ENCODE measurements around the gene AP3B2.
"Not testable (repeated sequence)": the region's sequence is repeated elsewhere in the genome, so short reads cannot be mapped to it uniquely, and the experiment has no call there.

The AP3B2 gene, protein sequence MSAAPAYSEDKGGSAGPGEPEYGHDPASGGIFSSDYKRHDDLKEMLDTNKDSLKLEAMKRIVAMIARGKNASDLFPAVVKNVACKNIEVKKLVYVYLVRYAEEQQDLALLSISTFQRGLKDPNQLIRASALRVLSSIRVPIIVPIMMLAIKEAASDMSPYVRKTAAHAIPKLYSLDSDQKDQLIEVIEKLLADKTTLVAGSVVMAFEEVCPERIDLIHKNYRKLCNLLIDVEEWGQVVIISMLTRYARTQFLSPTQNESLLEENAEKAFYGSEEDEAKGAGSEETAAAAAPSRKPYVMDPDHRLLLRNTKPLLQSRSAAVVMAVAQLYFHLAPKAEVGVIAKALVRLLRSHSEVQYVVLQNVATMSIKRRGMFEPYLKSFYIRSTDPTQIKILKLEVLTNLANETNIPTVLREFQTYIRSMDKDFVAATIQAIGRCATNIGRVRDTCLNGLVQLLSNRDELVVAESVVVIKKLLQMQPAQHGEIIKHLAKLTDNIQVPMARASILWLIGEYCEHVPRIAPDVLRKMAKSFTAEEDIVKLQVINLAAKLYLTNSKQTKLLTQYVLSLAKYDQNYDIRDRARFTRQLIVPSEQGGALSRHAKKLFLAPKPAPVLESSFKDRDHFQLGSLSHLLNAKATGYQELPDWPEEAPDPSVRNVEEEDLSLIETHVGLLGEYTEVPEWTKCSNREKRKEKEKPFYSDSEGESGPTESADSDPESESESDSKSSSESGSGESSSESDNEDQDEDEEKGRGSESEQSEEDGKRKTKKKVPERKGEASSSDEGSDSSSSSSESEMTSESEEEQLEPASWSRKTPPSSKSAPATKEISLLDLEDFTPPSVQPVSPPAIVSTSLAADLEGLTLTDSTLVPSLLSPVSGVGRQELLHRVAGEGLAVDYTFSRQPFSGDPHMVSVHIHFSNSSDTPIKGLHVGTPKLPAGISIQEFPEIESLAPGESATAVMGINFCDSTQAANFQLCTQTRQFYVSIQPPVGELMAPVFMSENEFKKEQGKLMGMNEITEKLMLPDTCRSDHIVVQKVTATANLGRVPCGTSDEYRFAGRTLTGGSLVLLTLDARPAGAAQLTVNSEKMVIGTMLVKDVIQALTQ

DNA sequence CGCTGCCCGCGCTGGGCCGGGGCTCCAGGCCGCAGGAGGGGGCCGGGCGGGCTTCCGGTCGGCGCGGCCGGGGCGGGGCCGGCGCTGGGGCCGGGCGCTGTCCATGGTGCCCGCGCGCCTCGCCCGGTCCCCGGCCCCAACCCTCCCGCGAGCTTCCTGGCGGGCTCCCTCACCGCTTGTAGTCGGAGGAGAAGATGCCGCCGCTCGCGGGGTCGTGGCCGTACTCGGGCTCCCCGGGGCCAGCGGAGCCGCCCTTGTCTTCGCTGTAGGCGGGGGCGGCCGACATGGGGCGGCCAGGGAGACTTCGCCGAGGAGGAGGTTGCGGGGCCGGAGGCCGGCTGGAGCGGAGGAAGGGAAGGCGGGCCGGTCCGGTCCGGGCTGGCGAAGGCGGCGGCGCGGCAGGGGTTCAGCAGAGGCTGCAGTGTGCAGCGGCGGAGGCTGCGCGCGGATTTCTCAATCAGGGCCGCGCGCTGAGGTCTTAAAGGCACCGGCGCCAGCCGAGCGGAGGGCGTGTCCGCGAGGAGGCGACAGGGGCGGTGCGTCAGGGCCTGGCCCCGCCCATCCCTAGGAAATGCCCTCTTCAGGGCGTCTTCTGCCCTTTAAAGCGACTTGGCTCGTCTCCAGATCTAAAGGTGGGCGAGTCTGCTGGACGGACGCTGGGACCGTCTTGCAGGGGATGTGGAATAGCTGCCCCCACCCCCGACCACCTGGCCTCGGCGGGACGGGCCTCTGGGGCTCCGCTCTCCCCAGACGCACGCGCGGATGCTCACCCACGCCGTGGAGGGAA is at the start of gene AP3B2:
TSS of gene AP3B2 (minus strand) at position 455 of the 787 bp plus-strand sequence. CDS start at position 286, 169 bp downstream.
- peak; percentile 71 for DNase-seq (ENCODE audit: low spot score)

DNA sequence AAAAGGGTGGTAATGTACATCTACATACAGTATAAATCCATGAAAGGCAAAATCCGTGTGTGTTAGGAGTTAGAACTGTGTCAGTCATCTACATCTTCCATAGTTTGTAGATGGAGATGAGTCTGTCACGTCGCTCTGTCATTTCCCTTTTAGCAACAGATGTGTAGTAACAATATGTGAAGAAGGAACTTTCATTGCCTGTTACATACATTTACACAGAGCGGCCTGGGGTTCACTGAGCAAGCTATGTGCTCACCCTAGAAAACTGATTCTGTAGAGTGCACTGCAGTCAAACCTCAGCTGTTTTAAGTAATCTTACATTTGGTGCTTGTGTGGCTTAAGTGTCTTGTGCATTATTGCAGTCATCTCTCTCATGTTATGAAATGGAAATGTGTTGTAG is 41.6 kb upstream of the AP3B2 start:
- DNase-seq (ENCODE audit: low spot score), result no peak

DNA sequence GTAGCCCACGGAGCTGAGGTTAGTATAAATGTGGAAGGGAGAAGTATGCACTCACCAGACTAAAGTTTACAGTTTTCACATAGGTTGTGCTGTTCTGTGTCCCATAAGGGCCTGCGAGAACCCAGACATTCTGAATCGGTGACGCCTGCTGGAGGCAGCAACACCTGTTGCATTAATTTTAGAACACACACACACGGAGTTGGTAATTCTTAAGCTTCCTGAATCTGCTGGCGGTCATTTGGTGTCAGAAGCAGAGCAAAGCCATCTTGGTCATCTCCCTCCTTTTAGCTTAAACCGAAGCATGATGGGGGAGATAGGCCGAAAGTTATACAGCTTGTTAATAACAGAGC is 41.1 kb upstream of the AP3B2 start:
- DNase-seq (ENCODE audit: low spot score), result peak; percentile 36

DNA sequence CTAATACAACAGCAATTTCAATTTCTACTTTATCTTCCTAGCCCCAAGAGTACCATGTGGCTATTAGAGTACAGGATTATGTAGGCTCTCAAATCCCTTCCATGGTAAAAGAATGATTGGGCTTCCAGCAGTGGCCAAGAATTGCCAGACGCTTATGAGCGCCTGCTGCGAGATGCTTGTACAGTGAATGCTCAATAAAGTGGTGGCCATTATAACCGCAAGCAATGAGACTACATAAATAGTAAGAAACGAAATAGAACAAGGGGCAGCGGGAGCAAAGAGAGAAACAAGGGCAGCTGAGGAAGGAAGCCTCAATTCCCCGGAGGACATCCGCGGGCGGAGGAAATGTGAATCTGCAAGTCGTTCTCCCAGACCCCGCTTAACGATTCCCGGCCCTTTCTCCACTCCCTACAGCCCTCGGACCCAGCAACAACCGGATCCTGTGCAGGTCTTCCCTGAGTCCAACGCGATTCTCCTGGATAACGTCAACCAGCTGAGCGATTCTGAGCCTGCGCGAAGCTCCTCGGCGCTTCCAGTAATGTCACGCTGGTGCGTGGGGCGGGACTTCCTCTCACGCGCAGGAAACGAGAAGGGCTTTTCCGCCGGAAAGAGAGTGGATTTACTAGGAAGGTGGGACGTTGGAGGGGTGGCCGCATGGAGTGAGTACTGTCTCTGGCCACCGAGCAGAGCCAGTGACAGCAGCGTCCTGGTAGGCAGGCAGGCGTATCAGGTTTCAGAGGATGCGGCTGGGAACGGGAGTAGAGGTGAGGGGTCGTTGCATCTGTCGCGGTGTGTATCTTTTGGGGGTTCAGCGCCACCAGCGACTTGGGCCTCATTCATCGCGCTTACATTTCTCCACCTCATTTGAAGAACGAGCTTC is 40.5 kb upstream of the AP3B2 start:
- peak; percentile 95 for DNase-seq (ENCODE audit: low spot score)

GRCh38 chr15:82748315-82748714 is 38.6 kb upstream of the AP3B2 start:
- no peak for DNase-seq (ENCODE audit: low spot score)

- DNase-seq (ENCODE audit: low spot score), result no peak
These were observed 34.1 kb upstream of the AP3B2 start for GRCh38 chr15:82743810-82744209.

DNA sequence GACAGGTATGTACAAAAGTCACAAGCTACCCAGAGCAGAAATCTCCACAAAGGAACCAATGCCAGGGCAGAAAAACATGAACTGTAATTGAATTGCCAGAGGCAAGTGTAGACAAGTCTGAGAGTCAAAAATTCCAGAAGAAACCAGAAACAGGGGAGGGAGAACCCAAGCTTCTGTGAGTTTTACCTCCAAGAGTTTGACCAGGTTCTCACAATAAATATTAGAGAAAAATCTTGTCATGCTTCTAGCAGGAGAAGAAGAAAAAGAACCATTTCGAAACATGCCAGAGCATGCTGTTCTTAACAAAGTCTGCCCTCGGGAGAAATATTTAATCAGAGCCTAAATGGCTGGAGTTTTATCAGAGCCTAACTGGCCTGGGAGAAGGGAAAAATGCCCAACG is 32.5 kb upstream of the AP3B2 start:
- DNase-seq (ENCODE audit: low spot score), result no peak

DNA sequence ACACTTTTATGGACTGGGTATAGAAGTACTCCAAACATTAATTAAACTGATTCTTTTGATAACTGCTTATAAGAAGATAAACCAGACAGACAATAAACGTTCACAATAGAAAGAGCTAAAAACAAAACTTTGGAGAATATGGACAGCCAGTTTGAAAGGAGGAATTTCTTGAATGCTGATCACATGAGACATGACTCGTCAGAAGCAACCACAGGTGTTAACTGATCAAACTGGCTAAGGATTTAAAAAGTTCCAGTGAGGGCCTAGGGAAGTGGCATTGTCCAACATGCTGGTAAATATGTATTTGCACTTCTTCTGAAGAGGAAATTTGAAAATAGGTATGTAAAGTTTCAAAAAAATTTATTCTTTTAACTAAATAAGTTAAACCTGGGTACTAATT is 29.4 kb upstream of the AP3B2 start:
- DNase-seq (ENCODE audit: low spot score), result no peak

- DNase-seq (ENCODE audit: low spot score), result peak; percentile 21
These were observed 28.3 kb upstream of the AP3B2 start for GRCh38 chr15:82737975-82738374.

GRCh38 chr15:82731527-82731926 is 21.9 kb upstream of the AP3B2 start:
- DNase-seq (ENCODE audit: low spot score), result no peak

- DNase-seq (ENCODE audit: low spot score), result no peak
These were observed 20.4 kb upstream of the AP3B2 start for GRCh38 chr15:82730022-82730530.

GRCh38 chr15:82726816-82727215 is 17.1 kb upstream of the AP3B2 start:
- no peak for DNase-seq (ENCODE audit: low spot score)

- no peak for DNase-seq (ENCODE audit: low spot score)
These were observed 5.3 kb upstream of the AP3B2 start for GRCh38 chr15:82715003-82715402.

DNA sequence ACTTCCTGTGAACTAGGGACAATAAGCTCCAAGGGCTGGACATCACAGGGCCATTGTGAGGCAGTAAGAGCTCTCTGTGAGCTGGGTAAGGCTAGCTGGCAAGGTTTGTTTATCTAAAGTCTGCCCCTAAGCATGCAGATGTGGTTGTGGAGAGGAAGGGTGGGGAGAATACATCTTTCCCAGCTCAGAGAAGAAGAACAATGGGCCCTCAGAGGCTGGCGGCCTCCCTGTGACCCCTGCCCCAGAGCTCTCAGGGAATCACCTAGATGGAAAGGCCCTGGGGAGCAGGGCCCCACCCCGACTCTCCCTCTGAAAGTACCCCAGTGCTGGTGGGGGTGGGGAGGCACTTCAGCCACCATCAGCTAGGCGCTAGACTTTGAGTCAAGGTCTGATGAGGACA is 4.3 kb upstream of the AP3B2 start:
- DNase-seq (ENCODE audit: low spot score), result peak; percentile 85

GRCh38 chr15:82712036-82712435 is 2.4 kb upstream of the AP3B2 start:
- DNase-seq (ENCODE audit: low spot score), result no peak

- no peak for DNase-seq (ENCODE audit: low spot score)
These were observed 1.3 kb upstream of the AP3B2 start for GRCh38 chr15:82710926-82711490.

DNA sequence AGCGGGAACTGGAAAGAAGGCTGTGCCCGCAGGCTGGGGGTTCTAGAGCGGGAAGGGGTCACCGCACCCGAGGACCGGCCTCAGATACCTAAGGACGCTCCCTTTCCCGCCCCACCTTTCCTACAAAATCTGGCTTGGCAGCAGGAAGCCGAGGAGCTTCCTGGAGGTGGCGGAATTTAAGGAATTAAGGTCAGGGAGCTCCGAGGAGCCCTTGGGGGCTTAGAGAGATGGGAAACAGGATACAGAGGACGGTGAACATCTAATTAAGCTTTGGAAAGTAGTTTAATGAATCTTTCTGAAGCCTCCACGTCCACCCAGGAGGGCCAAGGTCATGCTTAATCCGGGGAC is 507 bp upstream of the AP3B2 start:
- no peak for DNase-seq (ENCODE audit: low spot score)

- no peak for DNase-seq (ENCODE audit: low spot score)
These were observed 624 bp downstream of the AP3B2 start for GRCh38 chr15:82709081-82709420.

- DNase-seq (ENCODE audit: low spot score), result not testable (repeated sequence)
These were observed 3.8 kb downstream of the AP3B2 start for GRCh38 chr15:82705856-82706255.

GRCh38 chr15:82699726-82700125 is 9.9 kb downstream of the AP3B2 start:
- DNase-seq (ENCODE audit: low spot score), result no peak

All from SW480 (cell line).